HK-2 (cell line): Measurements from ENCODE around the gene SH3RF3.

Source experiments
- DNase-seq: peaks from one replicate; pipeline ENCODE4 v3.0.0-alpha.2; 2018; ENCODE audit not compliant: unreplicated experiment

SH3RF3 gene

GRCh38 chr2:109417701-109418335, 288.8 kb downstream of the SH3RF3 start:
- DNase-seq, result no peak

GRCh38 chr2:109418716-109419115, 289.7 kb downstream of the SH3RF3 start:
- DNase-seq, result no peak

DNA sequence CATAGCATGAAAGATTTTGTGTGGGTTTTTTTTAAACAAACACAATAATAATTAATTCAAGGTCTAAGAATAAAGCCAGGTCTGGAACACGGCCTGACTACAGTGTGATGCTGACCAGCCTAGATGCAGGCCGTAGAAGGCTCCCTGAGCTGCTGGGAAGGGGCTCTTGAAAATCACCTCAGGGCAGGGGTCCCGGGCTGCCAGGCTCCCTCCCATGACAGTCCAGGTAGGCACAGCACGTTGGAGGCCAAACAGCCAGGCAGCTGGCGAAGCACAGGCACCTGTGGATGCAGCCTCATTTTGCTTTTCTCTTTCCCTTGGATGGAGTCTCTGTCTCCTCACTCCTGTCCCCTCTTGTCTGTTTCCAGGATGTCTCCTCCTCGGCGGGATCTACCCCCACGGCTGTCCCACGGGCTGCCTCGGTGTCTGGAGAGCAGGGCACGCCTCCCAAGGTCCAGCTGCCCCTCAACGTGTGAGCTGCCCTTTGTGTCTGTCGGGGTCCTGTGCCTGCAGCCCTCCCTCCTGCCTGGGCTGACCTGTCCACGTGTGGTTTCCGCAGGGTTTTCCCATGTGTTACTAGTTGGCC, 290.3 kb downstream of the SH3RF3 start:
- DNase-seq, result no peak

GRCh38 chr2:109419960-109420370, 291.0 kb downstream of the SH3RF3 start:
- no peak for DNase-seq

GRCh38 chr2:109421101-109421500, 292.1 kb downstream of the SH3RF3 start:
- no peak for DNase-seq

DNA sequence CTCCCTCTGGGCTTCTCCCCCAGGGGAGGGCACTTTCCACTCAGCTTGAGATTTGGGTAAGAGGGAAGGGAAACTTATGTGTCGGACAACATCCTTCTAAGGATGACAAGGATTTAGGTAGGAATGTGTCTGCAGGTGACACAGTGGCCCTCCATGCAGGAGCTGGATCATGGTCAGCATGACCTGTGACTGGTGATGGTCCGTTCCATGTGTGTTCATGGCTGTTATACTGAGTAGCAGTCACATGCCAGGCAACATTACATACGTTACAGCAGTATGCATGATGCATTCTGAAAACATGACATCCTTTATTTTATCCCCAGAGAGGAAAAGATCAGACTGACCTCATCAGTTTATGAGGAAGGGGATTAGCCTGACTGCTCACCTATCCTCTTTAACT, 292.6 kb downstream of the SH3RF3 start:
- no peak for DNase-seq

DNA sequence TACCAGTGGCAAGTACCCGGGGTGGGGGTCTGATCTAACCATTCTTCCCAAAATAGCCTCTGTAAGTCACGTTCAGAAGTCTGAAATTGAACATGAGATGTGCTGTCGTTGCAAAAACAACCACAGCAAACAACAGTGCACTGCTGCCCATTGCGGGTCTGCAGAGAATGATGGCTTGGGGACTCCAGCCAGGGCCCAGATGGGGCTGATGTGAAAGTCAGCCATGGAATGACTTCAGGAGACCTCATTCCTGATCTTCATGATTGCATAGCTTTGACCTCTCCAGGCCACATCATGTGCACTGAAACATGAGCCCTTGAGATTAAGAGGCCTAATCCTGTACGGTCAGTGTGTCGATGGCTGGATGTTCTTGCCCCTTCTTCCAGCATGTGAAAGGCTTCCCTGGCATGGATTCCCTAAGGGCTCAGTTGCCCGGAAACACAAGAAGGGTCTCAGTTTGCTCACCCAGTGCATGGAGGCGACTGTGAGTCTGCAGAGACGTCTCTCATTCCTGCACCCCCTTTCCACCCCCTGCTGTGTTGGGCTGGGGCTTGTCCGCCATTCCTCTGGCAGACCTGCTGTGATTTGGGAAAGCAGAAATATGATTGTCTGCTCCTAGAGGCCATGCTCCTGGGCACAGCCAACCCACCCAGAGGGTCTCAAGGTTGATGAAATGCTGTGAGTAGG, 293.2 kb downstream of the SH3RF3 start:
- DNase-seq, result no peak

DNA sequence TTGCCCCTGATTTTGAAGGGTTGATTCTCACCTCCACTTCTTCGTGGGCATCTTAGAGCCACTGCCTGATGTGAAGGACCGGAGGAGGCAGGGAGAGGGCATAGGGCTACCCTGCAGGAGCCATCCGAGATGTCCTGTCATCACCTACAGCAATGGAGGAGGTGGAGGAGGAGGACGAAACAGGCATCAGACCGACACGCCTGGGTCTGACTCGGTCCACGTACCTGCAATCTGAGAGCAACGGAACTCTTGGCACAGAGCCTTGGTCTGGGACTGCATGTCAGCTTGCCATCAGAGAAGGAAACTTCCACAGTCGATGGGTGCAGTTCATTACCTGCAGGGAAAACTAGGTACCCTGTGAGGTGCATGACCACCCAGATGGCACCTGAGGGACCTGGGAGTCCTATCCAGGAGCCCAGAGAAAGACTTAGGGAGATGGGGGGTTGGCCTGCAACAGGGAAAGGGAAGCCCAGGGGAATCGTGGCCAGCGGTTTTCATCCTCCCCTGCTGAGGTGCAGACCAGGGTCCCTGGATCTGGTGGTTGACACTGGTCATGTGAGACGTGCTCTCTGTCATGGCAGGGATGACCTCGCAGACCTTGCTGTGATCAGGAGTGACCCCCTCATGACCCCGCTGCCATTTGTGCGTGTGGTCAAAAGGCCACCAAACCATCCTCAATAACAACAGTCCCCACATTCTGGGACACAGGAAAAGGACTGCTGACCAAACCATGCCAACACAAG, 293.9 kb downstream of the SH3RF3 start:
- no peak for DNase-seq

DNA sequence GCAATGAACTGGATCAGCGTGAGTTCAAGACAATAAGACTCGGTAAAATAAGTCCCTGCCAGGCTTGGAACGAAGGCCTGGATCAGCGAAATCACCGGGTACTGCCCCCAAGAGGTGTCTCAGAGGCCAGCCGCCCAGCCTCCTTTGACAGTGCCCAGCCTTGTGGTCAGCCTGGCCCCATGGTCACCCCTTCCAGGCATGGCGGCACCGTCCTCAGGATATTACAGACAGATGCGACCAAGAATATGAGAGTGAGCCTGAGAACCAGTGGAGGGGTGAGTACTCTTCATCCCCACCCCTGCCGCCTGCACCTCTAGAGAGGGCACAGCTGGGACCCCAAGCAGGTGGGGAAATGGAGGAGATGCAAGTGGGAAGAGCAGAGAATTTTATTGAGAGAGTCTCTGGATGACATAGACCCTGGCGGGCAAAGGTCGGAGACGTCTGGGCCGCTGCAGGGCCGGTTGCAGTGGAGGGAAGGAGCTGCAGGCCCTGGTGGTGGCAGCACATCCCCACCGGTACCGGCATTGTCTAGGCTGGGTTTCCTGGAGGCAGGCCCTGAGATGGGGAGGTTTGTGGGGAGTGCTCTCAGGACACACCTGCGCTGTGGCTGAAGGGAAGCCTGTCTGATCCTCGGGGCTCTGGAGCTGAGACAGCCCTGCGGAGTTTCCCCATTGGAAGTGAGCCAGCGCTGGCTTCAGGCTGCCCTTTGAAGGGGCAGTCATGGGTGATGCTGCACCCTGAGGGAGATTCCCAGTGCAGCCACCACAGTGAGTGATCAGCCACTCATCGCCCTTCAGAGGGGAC, 294.8 kb downstream of the SH3RF3 start:
- peak; percentile 13 for DNase-seq

DNA sequence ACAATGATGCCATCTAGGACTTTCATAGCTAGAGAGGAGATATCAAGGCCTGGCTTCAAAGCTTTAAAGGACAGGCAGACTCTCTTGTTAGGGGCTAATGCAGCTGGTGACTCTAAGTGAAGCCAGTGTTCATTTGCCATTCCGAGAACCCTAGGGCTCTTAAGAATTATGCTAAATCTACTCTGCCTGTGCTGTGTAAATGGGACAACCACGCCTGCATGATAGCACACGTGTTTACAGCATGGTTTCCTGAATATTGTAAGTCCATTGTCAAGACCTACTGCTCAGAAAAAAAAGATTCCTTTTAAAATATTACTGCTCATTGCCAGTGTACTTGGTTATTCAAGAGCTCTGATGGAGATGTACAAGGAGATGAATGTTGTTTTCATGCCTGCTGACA, 296.4 kb downstream of the SH3RF3 start:
- DNase-seq, result no peak

- DNase-seq, result no peak
Measured at GRCh38 chr2:109427661-109428091, 298.7 kb downstream of the SH3RF3 start.

GRCh38 chr2:109428281-109428680, 299.3 kb downstream of the SH3RF3 start:
- DNase-seq, result no peak

DNA sequence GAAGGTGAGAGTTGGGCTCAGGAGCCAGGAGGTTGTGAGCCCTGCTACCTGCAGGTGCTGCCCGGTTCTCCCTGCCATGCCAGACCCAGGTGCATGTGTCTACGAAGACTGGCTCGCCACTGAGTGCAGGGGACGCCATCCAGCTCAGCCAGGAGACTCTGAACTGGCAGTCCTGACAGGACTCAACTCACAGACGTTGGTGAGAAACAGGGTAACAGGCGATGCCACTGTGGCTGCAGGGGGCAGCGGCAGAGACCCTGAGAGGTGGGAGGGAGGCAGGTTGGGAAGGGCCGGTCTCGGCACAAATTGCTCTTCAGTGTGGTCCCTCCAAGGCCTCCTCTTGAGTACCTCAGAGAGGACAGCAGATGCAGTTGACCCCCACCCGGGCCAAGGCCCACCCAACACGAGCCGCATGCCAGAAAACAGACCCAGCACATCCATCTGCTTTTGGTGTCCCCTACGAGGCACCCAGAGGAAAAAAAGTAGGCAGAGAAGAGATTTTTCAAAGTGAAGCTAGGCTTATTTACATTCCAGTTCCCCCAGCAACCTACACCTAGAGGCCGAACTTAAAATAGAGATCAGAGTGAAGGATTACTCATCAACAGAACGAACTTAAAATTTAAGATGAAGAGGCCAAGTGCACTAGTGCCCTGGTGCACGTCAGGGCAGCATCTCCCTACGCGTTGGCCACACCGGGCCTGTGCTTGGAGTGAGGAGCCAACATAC, 300.0 kb downstream of the SH3RF3 start:
- no peak for DNase-seq

GRCh38 chr2:109429567-109430328, 300.7 kb downstream of the SH3RF3 start:
- no peak for DNase-seq

DNA sequence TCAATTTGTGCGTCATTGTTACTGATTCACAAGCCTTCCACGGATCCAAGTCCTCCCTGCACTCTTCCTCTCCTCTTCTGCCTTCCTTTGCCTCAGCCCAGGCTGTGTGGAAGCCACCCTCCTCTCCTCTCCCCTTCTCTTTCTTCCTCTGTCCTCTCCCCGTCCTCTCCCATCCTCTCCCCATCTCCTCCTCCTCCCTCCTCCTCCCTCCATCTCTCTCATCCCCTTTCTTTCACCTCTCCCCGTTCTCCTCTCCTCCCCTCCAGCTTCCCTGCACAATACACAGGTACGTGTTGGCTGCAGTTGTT, 301.3 kb downstream of the SH3RF3 start:
- DNase-seq, result no peak

DNA sequence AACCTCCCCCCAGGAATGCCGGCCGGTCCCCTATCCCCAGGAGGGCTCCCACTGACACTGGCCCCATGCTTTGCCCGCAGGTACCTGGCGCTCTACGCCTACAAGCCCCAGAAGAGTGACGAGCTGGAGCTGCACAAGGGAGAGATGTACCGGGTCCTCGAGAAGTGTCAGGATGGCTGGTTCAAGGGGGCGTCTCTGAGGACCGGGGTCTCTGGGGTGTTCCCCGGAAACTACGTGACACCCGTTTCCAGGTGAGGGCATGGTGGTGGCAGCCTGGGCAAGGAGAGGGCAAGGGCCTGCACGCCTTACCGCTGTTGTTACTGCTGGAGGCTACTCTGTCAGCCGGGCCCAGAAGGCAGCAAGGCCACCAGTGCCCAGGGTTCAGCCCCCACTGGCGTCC, 303.4 kb downstream of the SH3RF3 start:
- no peak for DNase-seq

DNA sequence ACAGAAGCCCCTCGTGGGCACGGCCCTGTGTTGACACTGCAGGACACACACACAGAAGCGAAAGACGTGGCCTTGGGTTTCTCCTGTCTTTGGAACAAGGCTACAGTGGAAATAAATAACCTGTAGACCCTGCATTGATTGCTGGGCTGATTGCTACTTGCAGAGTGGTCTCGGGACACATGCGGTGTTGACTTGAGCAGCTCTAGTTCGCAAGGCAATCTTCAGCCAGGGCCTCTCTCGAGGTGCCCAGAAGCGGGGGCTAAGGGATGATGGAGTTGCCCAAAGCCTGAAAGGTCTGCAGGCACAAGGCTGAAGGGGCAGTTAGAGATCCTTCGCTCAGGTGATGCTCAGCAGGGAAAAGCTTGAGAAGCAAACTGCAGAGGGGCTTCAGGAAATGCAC, 304.5 kb downstream of the SH3RF3 start:
- DNase-seq, result no peak

DNA sequence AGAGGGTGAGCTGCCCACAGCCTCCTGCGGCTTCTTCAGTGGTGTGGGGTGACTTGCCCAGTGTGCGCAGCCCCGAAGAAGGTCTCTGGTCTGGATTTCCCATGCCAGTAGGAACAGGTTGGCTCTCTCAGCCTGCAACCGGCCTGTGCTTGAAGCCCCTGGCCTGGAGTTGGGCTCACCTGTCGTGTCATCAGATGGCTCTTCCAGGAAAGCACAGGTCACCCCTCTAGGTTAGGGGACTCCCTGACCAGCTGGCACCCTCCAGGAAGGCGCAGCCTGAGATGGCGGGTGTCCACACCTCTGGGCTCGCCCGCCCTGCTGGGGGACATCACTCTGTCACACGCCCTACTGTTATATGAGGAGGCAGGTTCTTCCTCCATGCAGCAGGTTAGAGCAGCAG, 304.9 kb downstream of the SH3RF3 start:
- DNase-seq, result no peak

- DNase-seq, result no peak
Measured at GRCh38 chr2:109434351-109434750, 305.3 kb downstream of the SH3RF3 start.

DNA sequence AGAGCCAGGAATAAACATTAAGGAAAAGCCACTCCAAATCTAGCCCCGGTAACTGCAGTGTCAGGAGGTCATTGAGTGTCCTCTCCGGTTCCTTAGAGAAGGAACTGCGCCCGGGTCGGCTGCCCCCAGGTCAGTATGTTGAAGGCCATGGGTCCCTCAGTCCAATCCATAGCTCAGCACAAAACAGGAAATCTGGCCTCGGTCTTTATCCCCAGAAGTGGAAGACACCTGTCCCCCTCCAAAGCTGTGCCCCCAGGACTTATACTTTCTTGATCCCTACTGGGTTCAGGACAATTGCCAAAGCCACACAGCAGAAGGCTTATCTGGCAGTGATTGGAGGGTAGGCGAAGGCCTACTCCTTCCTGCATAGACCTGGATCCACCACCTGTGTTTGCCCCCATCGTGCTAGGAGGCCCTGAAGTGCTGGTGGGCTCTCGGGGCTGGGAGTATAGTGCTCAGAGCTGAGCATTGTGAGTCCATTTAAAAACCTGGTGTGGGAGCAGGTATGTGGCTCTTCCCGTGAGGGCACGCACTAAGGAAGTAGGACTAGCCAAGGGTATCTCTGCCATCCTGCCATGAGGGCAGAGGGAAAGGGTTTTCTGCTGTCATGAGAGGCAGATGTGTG, 306.2 kb downstream of the SH3RF3 start:
- DNase-seq, result no peak
